OCI-M1 (cell line): Measurements from ENCODE around the gene MAP3K7.

Source experiments
- DNase-seq: peaks from one replicate; lab custom pipeline; 2025; lab: John Stamatoyannopoulos, UW

The MAP3K7 gene

DNA sequence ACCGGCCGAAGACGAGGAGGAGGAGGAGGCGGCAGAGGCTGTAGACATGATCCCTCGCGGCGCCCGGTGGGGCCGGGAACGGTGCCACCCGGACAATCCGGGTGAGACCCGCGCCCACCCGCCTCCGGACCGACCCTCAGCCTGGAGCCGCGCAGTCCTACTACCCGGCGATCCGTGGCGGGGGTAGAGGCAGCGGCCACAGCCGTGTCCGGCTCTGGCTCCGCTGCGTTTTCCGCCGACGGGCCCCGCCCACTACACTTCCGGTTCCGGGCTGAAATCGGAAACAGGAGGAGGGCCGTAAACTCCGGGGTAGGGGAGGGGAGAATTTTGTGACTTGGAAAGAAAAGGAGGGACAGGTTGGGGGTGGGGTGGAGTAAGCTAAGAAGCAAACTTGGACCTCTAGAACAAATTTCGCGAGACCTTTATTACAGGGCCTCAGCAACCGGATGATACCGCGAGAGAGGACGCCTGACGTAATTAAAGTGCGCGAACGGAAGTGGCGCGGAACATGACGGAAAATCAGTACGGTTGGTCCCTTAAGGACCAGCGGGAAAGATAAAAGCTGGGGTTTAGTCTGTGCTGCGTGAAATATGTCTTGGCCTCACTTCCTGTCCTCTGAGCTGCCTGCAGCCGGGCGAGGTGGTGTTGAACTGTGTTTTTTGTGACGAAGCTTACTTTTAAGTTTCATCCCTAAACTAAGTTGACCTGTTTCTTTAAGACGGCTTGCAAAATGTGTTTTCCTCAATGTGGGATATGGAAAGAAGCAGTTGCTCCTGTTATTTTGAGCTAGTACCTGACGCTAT is at the start of gene MAP3K7:
TSS of gene MAP3K7 (minus strand) at position 237 of the 803 bp plus-strand sequence. CDS start at position 48, 189 bp downstream.
- DNase-seq = peak; percentile 99

DNA sequence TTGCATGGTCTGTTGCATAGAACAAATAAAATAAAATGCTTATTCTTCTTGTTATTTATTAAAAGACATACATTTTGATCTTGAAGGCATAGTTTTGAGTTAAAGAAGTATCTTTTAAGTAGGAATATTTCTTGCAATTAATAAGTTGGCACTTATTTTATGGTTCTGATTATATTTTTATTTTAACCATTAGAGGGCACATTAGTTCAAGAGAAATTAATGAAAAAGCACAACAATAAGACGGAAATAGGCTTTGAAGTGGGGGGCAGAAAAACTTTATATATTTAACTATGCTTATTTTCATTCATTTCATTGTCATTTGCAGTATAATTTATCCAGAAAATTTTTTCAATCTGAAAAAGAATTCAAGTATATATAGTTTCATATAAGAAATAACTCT is 44.2 kb upstream of the MAP3K7 start:
- DNase-seq = peak; percentile 13

DNA sequence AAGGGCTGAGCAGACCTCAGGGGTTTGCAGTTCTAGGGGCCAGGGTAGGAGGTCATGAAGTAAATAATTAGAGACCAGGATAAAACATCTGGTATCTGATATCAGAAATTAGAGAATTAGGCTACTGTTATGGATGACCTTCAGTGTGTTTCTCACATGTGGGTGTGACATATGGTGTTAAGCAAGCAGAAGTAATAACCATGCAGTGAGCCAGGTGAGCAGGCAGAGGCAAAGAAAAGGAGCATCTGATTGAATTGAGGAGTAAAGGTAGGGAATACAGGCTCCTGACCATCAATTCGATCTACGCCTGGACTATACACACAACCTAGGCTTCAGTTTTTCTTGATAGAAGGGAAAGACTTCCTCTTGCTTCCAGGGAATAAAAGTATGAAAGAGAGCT is 34.7 kb upstream of the MAP3K7 start:
- no peak for DNase-seq

DNA sequence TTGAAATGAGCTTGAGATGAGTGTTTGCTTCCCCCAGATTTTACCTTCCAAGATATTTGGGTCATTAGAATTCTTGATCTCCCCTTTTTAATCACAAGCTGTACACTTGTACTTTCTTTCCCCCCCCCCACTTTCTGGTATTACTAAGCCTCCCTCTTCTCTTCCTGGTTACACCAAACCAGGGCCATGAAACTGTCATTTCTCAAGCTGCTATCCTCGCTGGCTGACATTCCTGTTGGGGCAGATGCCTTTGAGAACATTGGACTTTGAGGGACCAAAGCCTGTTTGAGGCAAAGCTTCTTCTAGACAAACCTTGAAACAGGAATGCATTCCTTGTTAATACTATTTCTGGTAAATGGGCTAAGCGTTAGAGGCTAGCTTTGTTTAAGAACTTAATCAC is 32.3 kb upstream of the MAP3K7 start:
- DNase-seq = no peak

DNA sequence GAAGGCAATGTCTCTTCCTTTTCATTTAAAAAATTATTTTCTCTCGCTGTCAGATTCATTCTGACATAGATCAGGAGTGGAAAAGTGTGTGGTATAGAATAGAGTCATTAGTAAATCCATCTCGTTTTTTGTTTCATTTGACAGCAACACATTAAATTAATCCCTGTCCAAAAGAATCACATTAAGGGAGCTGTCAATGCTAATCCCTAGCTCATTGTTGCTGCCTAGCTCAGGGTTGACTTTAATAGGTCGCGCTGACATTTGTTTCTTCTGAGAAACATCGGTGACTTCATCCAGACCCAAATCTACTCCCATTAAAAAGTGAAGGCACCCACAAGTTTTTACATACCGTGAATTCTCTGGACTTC is 25.4 kb upstream of the MAP3K7 start:
- DNase-seq = no peak

DNA sequence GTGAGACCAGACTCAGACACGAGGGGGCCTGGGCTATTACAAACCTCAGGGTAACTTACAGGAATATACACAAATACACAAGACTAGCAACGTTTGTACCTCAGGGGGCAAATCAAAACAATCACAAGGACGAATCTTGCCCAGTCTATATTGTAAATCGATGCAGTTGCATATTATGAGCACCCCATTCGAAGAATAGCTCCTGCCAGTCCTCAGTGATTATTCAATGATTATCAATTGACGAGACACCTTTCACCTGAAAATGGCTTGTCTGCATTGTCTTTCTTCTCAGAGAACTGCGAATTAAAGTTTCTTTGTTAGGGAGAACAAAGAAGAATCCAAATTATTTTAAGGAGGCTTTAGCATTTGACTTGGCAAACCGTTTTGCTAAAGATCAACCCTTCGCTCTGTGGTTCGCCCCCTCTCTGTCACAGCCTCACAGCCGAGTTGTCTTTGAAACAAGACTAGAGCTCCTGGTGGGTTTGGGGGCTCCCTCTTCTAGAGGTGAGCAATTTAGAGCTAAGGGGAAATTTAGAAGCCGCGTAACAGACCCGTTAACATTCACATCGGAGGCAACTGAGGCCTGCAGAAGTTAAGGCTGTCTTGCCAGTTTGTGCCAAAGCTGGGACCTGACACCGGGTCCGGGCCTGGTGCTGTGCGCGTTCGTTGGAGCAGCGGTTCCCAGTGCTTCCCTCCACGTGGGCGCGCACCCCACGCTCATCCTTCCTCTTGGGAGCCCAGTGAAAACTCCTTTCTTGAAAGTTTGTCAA is 24.9 kb upstream of the MAP3K7 start:
- no peak for DNase-seq

DNA sequence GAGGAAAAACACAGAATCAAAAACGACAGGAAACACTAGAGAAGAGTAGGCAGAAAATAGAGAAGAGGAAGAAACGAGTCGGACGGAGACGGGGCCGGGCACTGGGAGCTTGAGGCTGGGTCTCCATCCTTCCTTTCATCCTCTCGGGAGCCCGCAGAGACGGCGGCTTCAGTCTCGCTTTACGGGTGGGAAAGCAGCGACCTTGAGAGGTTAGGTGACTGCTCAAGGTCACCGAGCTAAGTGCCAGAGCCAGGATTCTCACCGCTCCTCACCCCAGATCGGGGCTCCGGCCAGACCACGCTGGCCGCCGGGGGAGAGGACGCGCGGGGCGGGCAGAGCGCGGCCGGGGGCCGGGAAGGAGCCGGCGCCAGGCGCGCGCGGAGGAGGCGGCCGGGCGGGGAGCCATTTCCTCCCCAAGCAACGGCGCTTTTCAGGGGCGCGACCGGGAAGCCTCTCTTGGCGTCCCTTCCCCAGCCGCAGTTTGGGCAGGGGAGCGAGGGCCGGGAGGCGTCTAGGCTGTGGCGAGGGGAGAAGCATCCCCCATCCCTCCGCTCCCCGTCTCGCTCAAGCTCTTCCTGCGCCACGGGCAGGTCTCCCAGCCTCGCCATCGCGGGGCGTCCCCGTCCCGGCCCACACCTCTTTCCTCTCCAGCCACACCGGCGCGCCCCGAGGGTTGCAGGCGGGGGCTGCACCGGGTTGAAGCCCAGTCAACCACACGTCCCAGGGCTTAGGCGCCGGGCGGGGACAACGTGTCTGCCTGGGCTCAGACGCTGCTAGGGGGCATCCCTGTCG is 24.1 kb upstream of the MAP3K7 start:
- no peak for DNase-seq

DNA sequence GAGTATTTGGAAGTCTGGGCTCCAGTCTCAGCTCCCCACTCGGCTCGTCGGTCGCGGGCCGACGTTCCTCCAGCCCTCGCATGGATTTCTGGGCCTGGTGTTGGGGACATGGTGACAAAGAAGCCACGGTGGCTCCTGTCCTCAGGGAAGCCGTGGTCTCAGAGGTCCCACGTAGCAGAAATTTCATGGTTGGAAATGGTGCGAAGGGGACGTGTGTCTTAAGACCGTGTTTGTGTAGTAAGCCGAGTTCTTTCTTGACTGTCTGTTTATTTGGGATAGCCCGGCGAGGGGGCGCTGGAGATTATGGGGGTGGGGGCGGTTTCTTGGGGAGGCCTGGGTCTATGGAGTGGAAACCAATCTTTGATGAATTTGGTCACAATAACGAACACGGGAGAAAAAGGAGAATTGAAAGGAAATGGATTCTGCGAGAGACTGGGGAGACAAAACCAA is 23.5 kb upstream of the MAP3K7 start:
- no peak for DNase-seq

DNA sequence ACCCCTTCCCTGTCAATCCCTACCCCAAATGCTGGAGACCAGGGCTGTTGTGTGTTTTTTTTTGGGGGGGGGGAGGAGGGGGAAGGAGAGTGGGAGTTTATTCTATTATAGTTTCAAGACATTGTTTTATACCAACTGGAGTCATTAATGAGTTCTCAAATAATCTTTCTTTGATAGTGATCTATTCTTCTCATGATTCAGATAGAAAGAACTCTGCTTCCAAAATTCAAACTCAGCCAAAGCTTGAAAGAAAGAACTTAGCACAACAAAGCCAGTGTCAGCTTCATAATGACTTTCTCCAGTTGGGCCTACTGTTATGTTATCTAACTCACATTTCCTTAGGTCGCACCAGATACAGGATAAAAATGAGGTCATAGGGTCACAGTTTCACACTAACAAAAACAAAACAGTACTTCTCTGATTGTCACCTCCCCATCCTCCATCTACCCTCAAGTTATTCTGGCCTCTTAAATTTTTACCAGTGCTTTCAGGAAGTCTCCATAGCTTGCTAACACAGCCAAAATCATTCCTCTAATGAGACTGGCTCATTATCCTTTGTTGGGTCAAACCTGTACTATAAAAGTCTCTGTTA is 19.0 kb upstream of the MAP3K7 start:
- peak; percentile 35 for DNase-seq

DNA sequence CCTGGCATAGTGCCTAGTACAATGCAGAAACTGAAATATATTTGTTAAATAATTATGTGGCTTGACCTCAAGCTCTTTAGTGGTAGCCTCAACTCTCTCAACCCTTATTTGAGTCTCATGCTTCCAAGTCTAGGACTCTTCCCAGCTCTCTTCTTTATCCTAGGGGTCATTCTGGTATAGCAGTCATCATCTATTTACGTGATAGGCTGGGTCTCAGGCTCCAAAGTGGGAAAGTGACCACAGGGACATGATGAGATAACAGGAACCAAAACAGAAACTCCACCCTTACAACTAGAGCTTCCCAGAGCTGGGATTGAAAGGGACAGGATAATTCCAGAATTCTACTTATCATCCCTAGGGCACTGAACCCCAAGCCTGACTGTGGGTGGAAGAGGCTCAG is 17.7 kb upstream of the MAP3K7 start:
- no peak for DNase-seq

DNA sequence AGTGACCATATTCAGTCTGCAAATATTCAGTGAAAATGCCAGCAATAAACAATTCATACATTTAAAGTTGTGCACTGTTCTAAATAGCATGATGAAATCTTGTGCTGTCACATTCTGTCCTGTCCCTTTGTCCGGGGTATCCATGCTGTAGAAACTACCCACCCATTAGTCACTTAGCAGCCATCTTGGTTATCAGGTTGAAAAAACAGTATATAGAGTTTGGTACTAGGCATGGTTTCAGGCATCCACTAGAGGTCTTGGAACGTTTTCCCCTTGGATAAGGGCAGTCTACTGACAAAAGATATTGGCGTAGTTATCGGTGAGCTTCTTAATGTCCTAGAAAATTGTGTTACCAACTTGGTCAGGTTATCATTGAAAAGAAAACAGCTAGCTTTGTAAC is 12.3 kb upstream of the MAP3K7 start:
- peak; percentile 55 for DNase-seq

DNA sequence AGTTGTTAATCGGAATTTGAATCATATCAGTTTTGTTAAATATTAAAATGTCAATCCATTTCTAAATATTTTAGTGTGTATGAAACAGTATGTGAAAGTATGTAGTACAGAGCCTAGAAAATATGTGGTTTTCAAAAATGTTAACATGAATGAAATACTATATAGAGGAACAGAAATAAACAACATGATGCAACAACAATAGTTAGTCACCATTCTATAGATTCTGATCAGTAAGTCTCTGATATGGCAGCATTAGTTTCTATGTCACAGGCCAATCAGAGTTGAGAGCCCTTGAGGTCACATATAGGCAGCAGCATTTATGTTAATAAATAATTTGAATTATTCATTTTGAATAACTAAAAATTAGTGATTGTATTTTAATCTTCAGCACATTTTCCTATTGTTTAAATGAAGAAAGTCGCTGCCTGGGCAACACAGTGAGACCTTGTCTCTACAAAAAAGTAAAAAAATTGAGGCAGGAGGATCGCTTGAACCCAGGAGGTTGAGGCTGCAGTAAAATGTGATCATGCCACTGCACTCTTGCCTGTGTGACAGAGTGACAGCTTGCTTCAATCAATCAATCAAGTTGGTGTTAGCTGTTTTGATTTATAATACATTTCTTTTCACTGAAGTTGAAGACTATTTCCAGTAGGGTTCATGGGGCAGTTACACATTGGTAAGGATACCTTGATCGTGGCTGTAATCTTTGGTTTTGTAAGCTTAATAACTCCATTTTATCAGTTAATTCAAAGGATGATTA is 11.5 kb upstream of the MAP3K7 start:
- peak; percentile 47 for DNase-seq

DNA sequence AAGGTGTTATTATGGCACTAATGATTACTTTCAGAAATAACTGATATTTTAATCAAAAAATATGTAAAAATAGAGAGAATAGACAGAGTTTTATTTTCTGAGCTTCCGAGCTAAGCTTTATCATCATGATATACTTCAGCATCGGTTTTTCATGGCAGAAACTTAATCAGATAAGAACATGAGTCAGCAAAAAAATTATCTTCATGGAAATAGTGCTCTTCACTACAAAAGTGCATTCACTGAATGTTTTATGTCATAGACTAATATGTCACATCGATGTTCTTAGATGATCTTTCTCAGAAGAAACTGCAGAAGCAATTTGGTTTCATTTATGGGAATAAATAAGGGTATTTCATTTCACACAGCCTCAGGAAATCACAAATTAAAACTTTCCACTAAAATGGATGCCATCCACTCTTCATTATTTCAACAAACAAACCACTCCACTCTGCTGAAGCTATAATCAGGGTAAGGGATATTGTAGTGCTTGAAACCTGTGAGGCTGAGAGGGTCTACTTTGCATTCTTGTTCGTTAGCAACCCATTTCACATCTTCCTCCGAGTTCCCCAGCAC is 10.2 kb upstream of the MAP3K7 start:
- peak; percentile 73 for DNase-seq

DNA sequence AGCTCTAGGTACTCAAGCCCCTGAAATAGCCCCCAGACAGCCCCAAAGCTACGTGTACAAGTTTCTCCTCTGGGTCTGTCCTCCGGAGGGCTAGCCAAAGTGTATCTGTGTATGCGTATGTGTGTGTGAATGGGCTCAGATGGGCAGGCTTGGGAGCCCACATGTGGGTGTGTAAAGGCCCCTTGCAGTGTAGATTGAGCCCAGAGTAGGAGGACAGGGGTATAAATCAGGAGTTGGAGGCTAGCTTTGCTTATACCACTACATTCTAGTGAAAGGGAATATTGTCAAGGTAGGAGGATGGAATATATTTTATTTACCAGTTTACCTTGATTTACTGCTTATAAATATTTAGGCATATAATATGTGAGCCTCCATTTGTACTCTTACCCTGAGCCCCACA is 9.0 kb upstream of the MAP3K7 start:
- DNase-seq = no peak

DNA sequence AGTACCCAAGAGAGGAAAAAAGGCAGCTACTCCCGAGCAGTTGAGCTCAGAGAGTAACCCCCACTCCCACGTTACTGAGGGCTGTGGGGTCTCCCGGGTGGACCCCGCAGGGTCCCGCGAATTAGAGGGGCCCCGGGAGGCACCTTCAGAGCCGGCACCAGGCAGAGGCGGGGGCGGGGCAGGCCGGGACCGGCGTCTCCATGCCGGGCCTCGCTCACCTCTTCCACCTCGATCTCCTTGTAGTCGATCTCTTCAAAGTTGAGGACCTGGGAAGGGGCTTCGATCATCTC is 381 bp downstream of the MAP3K7 start:
- no peak for DNase-seq

DNA sequence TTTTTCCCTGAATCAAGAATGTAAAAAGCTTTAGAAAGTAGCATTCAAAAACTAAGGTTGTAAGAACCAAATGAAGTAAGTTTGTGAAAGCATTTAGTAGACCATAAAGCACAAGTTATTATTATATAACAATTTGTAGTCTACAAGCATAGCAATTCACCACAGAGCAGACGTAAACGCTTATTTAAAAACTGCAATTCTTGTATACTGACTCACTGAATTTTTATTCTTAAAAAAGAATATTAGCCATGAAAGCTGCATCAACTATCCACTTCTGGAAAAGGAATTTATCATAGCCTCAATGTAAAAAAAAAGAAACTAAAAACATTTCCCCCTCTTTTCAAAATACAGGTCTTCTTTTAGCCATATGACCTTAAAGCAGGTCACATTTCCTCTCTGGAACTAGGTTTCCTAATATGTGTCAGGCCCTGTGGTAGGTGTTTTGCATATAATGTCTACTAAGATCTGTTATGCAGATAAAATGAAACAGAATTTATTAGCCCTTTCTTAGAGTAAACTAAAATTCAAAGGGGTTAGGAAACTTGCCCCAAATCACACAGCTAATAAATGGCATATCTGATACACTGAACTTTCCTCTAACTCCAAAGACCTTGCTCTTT is 2.1 kb downstream of the MAP3K7 start:
- no peak for DNase-seq

DNA sequence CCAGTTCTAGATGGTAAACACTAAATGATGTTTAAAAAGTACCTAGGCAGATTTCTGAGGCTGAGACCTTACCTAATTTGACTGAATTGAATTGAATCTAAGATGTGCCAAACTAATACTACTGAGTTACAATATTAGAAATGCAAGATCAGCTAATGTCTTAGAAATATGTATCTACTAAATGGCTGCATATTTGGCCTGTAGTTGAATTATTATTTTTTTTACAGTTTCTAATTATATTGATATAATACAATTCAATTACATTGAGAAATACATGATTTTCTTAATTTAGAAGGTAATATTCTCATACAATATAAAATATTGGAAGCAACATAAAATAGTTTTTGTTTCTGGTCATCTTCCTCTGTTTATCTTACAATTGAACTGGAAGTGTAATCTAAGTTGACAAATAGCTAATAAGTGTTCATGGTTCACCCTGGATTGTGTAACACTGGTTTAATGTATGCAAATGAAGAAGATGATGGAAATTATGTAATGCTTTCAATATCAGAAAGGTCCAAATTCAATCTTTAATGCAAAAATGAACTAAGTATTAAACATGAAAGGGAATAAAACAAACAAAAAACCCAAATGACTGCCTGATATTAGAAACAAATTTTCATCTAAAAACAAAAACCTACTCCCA is 2.9 kb downstream of the MAP3K7 start:
- no peak for DNase-seq

DNA sequence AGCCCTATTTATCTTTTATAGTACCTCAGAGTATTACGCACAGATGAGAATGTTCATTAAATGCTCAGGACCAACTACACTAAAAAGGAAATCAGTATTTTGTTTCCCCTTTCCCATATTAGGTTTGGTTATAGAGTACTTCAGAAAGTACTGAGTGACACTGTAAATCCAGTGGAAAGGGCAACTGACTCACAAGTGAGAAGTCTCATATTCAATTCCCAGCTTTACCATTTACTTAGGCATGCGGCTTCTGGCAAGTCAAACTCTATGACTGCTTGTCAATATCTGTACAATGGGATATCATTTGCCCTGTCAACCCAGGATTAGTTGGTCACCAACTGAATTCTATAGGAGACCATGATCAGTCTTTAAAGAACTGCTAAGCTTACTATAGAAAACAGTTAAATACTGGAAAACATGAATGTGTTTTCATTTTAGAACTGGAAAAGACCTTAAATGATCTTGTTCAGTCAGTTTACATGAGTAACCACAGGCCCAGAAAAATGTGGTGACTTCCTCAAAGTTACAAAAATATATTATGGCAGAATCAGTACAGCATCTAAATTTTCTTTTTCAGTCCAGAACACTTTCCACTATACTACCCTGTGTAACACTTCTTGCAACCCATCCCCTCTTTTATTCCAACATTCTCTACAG is 3.6 kb downstream of the MAP3K7 start:
- DNase-seq = peak; percentile 47

DNA sequence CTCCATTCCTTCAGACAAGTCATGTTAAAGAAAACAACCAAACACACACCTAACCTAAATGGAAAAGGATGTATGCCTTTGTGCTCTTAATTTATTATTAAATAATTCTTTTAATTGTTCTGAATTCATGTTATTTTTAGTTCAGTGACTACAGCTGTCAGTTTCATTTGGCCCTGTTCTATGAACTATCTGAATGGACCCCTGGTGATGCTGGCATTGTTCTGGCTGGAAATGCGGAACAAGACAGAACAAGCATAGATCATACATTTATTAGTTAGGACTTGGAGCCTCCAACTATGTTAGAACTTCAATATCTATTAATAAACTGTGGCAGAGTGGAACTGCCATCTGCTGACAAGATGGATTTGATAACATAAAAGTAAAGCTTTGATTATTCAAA is 5.7 kb downstream of the MAP3K7 start:
- no peak for DNase-seq
